H1 (cell line): ENCODE measurements around the gene MAPRE2. TPM values are rescaled to one million over a fixed set of nuclear protein-coding genes. Genes with fewer than 3 reads are reported as not detected.

ENCODE experiments used
- CTCF ChIA-PET: fragments of 300-600 bp; sonication (Branson Sonifier 250); formaldehyde crosslinking; loops from one replicate; lab custom pipeline; 2021; ENCODE audit not compliant: partially characterized antibody; lab: Charles Lee
- POLR2A ChIA-PET: fragments of 300-600 bp; sonication (Branson Sonifier 250); formaldehyde crosslinking; loops from one replicate; lab custom pipeline; 2021; ENCODE audit warnings: inconsistent platforms; ENCODE audit not compliant: partially characterized antibody; lab: Charles Lee
- DNase-seq, 2 experiments: peaks; one replicate each; pipeline versions ENCODE4 v3.0.0 to v3.0.0-alpha.2; 2010 to 2022; ENCODE audit warnings: low spot score in 2 of 2, low read depth in 1 of 2, mixed read lengths in 1 of 2
- FAIRE-seq: peaks from 2 replicates; lab custom pipeline; 2011; peaks lifted over from hg19 to GRCh38; lab: Jason Lieb, UNC
- H2AFZ ChIP-seq: 2 replicates; pipeline ENCODE4 v1.8.1; 2012; ENCODE audit warnings: low read length, inconsistent platforms
- H2AK5ac ChIP-seq: 2 replicates; pipeline ENCODE4 v1.6.1; 2013; ENCODE audit warnings: low read depth, low read length
- H2BK120ac ChIP-seq: replicated peaks from 2 replicates; pipeline ENCODE3; 2013; ENCODE audit warnings: low read depth, low read length, inconsistent platforms
- H2BK12ac ChIP-seq: 2 replicates; pipeline ENCODE4 v1.6.1; 2013; ENCODE audit warnings: low read depth, low read length
- H2BK15ac ChIP-seq: 2 replicates; pipeline ENCODE4 v1.6.1; 2013; ENCODE audit warnings: low read length
- H2BK20ac ChIP-seq: 2 replicates; pipeline ENCODE4 v1.6.1; 2013; ENCODE audit warnings: low read length
- H2BK5ac ChIP-seq: 2 replicates; pipeline ENCODE4 v1.6.1; 2013; ENCODE audit warnings: low read depth, low read length
- H3K14ac ChIP-seq: 2 replicates; pipeline ENCODE4 v1.6.1; 2013; ENCODE audit warnings: inconsistent platforms; ENCODE audit not compliant: insufficient read length
- H3K18ac ChIP-seq: 2 replicates; pipeline ENCODE4 v1.6.1; 2013; ENCODE audit warnings: low read length; ENCODE audit errors: extremely low read depth
- H3K23ac ChIP-seq: 2 replicates; pipeline ENCODE4 v1.6.1; 2013; ENCODE audit warnings: inconsistent platforms; ENCODE audit not compliant: insufficient read length
- H3K23me2 ChIP-seq: 2 replicates; pipeline ENCODE4 v1.6.1; 2013; ENCODE audit warnings: low read depth, low read length
- H3K27ac ChIP-seq: 2 replicates; pipeline ENCODE4 v1.6.1; 2011; ENCODE audit warnings: low read depth, low read length, inconsistent platforms
- H3K27me3 ChIP-seq, 4 experiments: replicated peaks in 1 of 4; 1 replicate in 1 of 4; 2 replicates in 3 of 4; pipeline versions ENCODE4 v1.6.1 to v1.8.1; 2011 to 2013; ENCODE audit warnings: low read length in 3 of 4, mild to moderate bottlenecking in 3 of 4, inconsistent platforms in 2 of 4, mixed read lengths in 2 of 4, moderate library complexity in 1 of 4; ENCODE audit not compliant: control insufficient read depth in 3 of 4, insufficient read depth in 3 of 4; ENCODE audit errors: extremely low read depth in 1 of 4
- H3K36me3 ChIP-seq, 4 experiments: 2 replicates each; pipeline versions ENCODE4 v1.6.1 to v1.8.1; 2011 to 2013; ENCODE audit warnings: mild to moderate bottlenecking in 4 of 4, low read length in 3 of 4, moderate library complexity in 2 of 4, control low read depth in 1 of 4, inconsistent platforms in 1 of 4; ENCODE audit not compliant: insufficient read depth in 4 of 4, control insufficient read depth in 2 of 4
- H3K4ac ChIP-seq: replicated peaks from 2 replicates; pipeline ENCODE3; 2013; ENCODE audit warnings: low read length, low read depth, mixed read lengths, inconsistent platforms; ENCODE audit not compliant: insufficient read length
- H3K4me1 ChIP-seq, 4 experiments: replicated peaks in 1 of 4; 1 replicate in 1 of 4; 2 replicates in 3 of 4; pipeline versions ENCODE4 v1.6.1 to v1.8.1; 2011 to 2013; ENCODE audit warnings: low read length in 3 of 4, inconsistent platforms in 2 of 4, mixed read lengths in 1 of 4; ENCODE audit not compliant: insufficient read depth in 4 of 4, control insufficient read depth in 3 of 4
- H3K4me2 ChIP-seq, 2 experiments: 2 replicates each; pipeline versions ENCODE4 v1.6.1 to v1.8.1; 2011 to 2013; ENCODE audit warnings: low read depth in 2 of 2, low read length in 2 of 2, control low read depth in 1 of 2, inconsistent platforms in 1 of 2, mild to moderate bottlenecking in 1 of 2; ENCODE audit not compliant: insufficient read depth in 1 of 2
- H3K4me3 ChIP-seq, 4 experiments: fragments of 200-600, 300-600 bp in 1 of 4; sonication (generic), shearing (Covaris generic), sonication (Bioruptor Twin) in 1 of 4; 2 replicates each; pipeline versions ENCODE4 v1.5.1 to v1.8.1; 2011 to 2016; ENCODE audit warnings: low read length in 4 of 4, low read depth in 3 of 4, control low read depth in 2 of 4, inconsistent platforms in 2 of 4, mild to moderate bottlenecking in 2 of 4, mixed read lengths in 1 of 4, moderate library complexity in 1 of 4; ENCODE audit not compliant: insufficient read depth in 2 of 4; ENCODE audit errors: extremely low read depth in 1 of 4
- H3K56ac ChIP-seq: replicated peaks from 2 replicates; pipeline ENCODE3; 2013; ENCODE audit warnings: low read depth, mild to moderate bottlenecking, mixed read lengths, low read length, inconsistent platforms; ENCODE audit not compliant: insufficient read length
- H3K79me1 ChIP-seq: 2 replicates; pipeline ENCODE4 v1.6.1; 2013; ENCODE audit warnings: low read depth, low read length, control low read depth
- H3K79me2 ChIP-seq, 2 experiments: 2 replicates each; pipeline versions ENCODE4 v1.6.1 to v1.8.1; 2012 to 2013; ENCODE audit warnings: low read length in 2 of 2, mild to moderate bottlenecking in 2 of 2, inconsistent platforms in 1 of 2; ENCODE audit not compliant: insufficient read depth in 2 of 2, control insufficient read depth in 1 of 2
- H3K9ac ChIP-seq, 4 experiments: replicated peaks in 1 of 4; 1 replicate in 1 of 4; 2 replicates in 3 of 4; pipeline versions ENCODE4 v1.6.1 to v1.8.1; 2011 to 2013; ENCODE audit warnings: low read depth in 3 of 4, low read length in 3 of 4, control low read depth in 2 of 4, mild to moderate bottlenecking in 2 of 4, moderate library complexity in 2 of 4, inconsistent platforms in 1 of 4; ENCODE audit errors: extremely low read depth in 1 of 4
- H3K9me3 ChIP-seq, 2 experiments: 2 replicates each; pipeline versions ENCODE4 v1.6.1 to v1.8.1; 2012 to 2013; ENCODE audit warnings: mild to moderate bottlenecking in 2 of 2, moderate library complexity in 2 of 2, control low read depth in 1 of 2, inconsistent platforms in 1 of 2, low read depth in 1 of 2, low read length in 1 of 2, mixed read lengths in 1 of 2; ENCODE audit not compliant: insufficient read depth in 2 of 2
- H4K20me1 ChIP-seq, 2 experiments: replicated peaks in 1 of 2; 2 replicates each; pipeline versions ENCODE3 to v1.8.1; 2011 to 2013; ENCODE audit warnings: inconsistent platforms in 2 of 2, low read length in 2 of 2, mild to moderate bottlenecking in 1 of 2; ENCODE audit not compliant: insufficient read depth in 2 of 2, control insufficient read depth in 1 of 2
- H4K5ac ChIP-seq: 2 replicates; pipeline ENCODE4 v1.6.1; 2013; ENCODE audit warnings: low read length, low read depth, mixed read lengths, inconsistent platforms; ENCODE audit not compliant: insufficient read length
- H4K8ac ChIP-seq: 2 replicates; pipeline ENCODE4 v1.8.0; 2013; ENCODE audit warnings: mild to moderate bottlenecking, moderate library complexity, low read length, inconsistent platforms; ENCODE audit not compliant: insufficient read depth; ENCODE audit errors: extremely low read depth
- H4K91ac ChIP-seq: replicated peaks from 2 replicates; pipeline ENCODE3; 2013; ENCODE audit warnings: low read length, mixed read lengths, inconsistent platforms; ENCODE audit not compliant: insufficient read length
- SAP30 ChIP-seq: fragments of 300-600 bp; sonication (generic); IDR thresholded peaks from 2 replicates; pipeline ENCODE4 v1.7.1; 2012; ENCODE audit warnings: low read length, moderate library complexity, mild to moderate bottlenecking, inconsistent platforms; ENCODE audit not compliant: insufficient read depth, insufficient replicate concordance
- WGBS, 2 experiments: shearing (Covaris generic) in 1 of 2; methylation state at CpG; one replicate each; pipeline versions ENCODE4 v1.1.6 to v1.1.7; 2013 to 2015; ENCODE audit warnings: low lambda C conversion rate in 2 of 2, mixed read lengths in 2 of 2, inconsistent platforms in 1 of 2, low coverage in 1 of 2, missing lambda C conversion rate in 1 of 2; ENCODE audit not compliant: insufficient replicate concordance in 2 of 2, insufficient coverage in 1 of 2, insufficient read length in 1 of 2; ENCODE audit errors: extremely low coverage in 1 of 2, missing lambda C conversion rate in 1 of 2; 5-methylcytosine and 5-hydroxymethylcytosine counted together
- polyA plus RNA-seq, 7 experiments: library from polyadenylated mRNA; depleted of rRNA in 3 of 7; stranded (reverse) in 5 of 7; unstranded in 2 of 7; fragments of >200 nt in 5 of 7; fragments of 200-250 nt in 2 of 7; gene quantifications; 1 replicate in 5 of 7; 2 replicates in 1 of 7; 4 replicates in 1 of 7; pipeline versions ENCODE4 v1.2.1 to v1.2.3, GENCODE V29; 2011 to 2013; ENCODE audit warnings: missing spikeins in 2 of 7, mixed read lengths in 2 of 7
- total RNA-seq: library from RNA; stranded (reverse); fragmentation: NEBNext Ultra II Directional; extraction: Animal tissue kit (Norgen Biotek cat#: 25700); gene quantifications from 2 replicates; pipeline ENCODE4 v1.2.1, GENCODE V29; 2021

Gene MAPRE2
- total and polyA plus RNA-seq, 2 of the 8 experiments (the other 6 are each of a cell fraction or from before 2014, with no cell fraction given): 32.6 to 33.1 TPM

DNA sequence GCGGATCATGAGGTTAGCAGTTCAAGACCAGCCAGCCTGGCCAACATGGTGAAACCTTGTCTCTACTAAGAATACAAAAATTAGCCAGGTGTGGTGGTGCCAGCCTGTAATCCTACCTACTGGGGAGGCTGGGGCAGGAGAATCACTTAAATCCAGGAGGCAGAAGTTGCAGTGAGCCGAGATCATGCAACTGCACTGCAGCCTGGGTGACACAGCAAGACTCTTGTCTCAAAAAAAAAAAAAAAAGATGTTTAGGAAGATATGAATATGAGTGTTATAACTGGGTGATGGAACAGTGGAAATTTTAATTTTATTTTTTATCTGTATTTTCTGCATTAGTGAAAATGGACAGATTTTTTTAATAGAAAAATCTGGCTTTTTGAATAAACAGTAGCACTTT lies 14.5 kb downstream of the MAPRE2 start:
- Histone ChIP-seq H4K20me1 (peaks cover 3 to 4% of the 10 kb centered on the region in 2 experiments), H3K4me2 (no peak overlapping the region), H3K56ac (no peak overlapping the region), H3K27ac (no peak overlapping the region), H3K14ac (no peak overlapping the region), H2BK5ac (no peak overlapping the region), H3K23me2 (no peaks in the 10 kb centered on the region; the same call in 1 of the 2 replicates), H3K4me3 (no peak overlapping the region), H2BK120ac (no peak overlapping the region), H4K5ac (no peak overlapping the region), H4K8ac (no peak overlapping the region), H3K4ac (no peak overlapping the region), H3K9ac (no peak overlapping the region), H3K36me3 (no peaks in the 10 kb centered on the region), H2BK12ac (no peak overlapping the region), H3K79me1 (peaks cover 2% of the 10 kb centered on the region; the same call in 1 of the 2 replicates), H3K4me1 (peaks cover 2 to 13% (median 5%) of the 10 kb centered on the region in 4 experiments; a peak in 4 of 7 replicates), H3K27me3 (no peaks in the 10 kb centered on the region), H3K18ac (no peak overlapping the region), H2AK5ac (no peak overlapping the region), H2BK15ac (no peak overlapping the region), H3K23ac (no peak overlapping the region), H4K91ac (no peak overlapping the region), H3K9me3 (no peaks in the 10 kb centered on the region), H2BK20ac (no peak overlapping the region), H3K79me2 (peaks cover 0 to 38% of the 10 kb centered on the region in 2 experiments; a peak in 2 of 4 replicates), H2AFZ (no peak overlapping the region)
- WGBS, 2 experiments: 100% methylated on average over 2 of the region's 2 CpGs; no CpG with 5 or more reads in 1 of the 2 experiments
- CTCF ChIA-PET: no interaction called here
- no peak for TF ChIP-seq SAP30
- POLR2A ChIA-PET: no interaction called here
- DNase-seq (no peak), FAIRE-seq (no peak)
